OCI-LY1 (cell line): Measurements from ENCODE around the gene HMOX1.

Experiments used
- CTCF ChIP-seq: fragments of 200-600 bp; sonication (generic), shearing (Covaris generic); IDR thresholded peaks from 2 replicates; pipeline ENCODE4 v1.5.1; 2017; ENCODE audit warnings: mild to moderate bottlenecking, antibody characterized with exemption, low read length, moderate library complexity, mixed read lengths
- EZH2 ChIP-seq: fragments of 200-600 bp; sonication (generic), shearing (Covaris generic); IDR thresholded peaks from 2 replicates; pipeline ENCODE4 v1.8.0; 2017; ENCODE audit warnings: borderline replicate concordance, mixed run types, mild to moderate bottlenecking, antibody characterized with exemption, low read length, moderate library complexity, mixed read lengths

GRCh38 chr22:35348703-35349102 lies 32.2 kb upstream of the HMOX1 start:
- TF ChIP-seq CTCF (no peak), EZH2 (no peak)
